GM23338 (cell line): ENCODE results near the gene OTOA. TPM values are rescaled to one million over a fixed set of nuclear protein-coding genes. Genes with fewer than 3 reads are reported as not detected.
"Not testable (repeated sequence)": the region's sequence is repeated elsewhere in the genome, so short reads cannot be mapped to it uniquely, and the experiment has no call there.

Experiments used
- ATAC-seq: fragments of 200-7000 bp; cut with Tn5 transposase; 3 replicates; pipeline ENCODE4 v1.9.1; 2020
- DNase-seq: peaks from one replicate; pipeline ENCODE4 v3.0.0-alpha.2; 2015; ENCODE audit warnings: low spot score
- H2AFZ ChIP-seq: fragments of 200-600 bp; sonication (generic); 2 replicates; pipeline ENCODE4 v1.8.0; 2016; ENCODE audit warnings: antibody characterized with exemption, mild to moderate bottlenecking, moderate library complexity
- H3F3A ChIP-seq: fragments of 200-600 bp; sonication (generic); replicated peaks from 2 replicates; pipeline ENCODE4 v1.8.0; 2017; ENCODE audit warnings: antibody characterized with exemption, mixed run types, low read depth
- H3K27ac ChIP-seq: fragments of 200-600 bp; sonication (generic); 2 replicates; pipeline ENCODE4 v1.6.1; 2016; ENCODE audit warnings: low read depth
- H3K27me3 ChIP-seq: fragments of 200-600 bp; sonication (generic); 2 replicates; pipeline ENCODE4 v1.8.0; 2016; ENCODE audit warnings: mild to moderate bottlenecking, mixed run types, moderate library complexity; ENCODE audit not compliant: insufficient read depth
- H3K36me3 ChIP-seq: fragments of 200-600 bp; sonication (generic); 2 replicates; pipeline ENCODE4 v1.8.0; 2016; ENCODE audit warnings: mild to moderate bottlenecking; ENCODE audit not compliant: insufficient read depth
- H3K4me1 ChIP-seq: fragments of 200-600 bp; sonication (generic); 2 replicates; pipeline ENCODE4 v1.8.0; 2016; ENCODE audit warnings: mild to moderate bottlenecking, moderate library complexity; ENCODE audit not compliant: insufficient read depth
- H3K4me2 ChIP-seq: fragments of 200-600 bp; sonication (generic); 2 replicates; pipeline ENCODE4 v1.7.1; 2017; ENCODE audit warnings: mixed run types
- H3K4me3 ChIP-seq: fragments of 200-600 bp; sonication (generic); 2 replicates; pipeline ENCODE4 v1.6.1; 2016; ENCODE audit warnings: mixed run types
- H3K79me2 ChIP-seq: fragments of 200-600 bp; sonication (generic); replicated peaks from 2 replicates; pipeline ENCODE4 v1.8.0; 2017; ENCODE audit warnings: mild to moderate bottlenecking; ENCODE audit not compliant: insufficient read depth
- H3K9me2 ChIP-seq: fragments of 200-600 bp; sonication (generic); 2 replicates; pipeline ENCODE4 v1.8.0; 2017; ENCODE audit not compliant: insufficient read depth
- H4K20me1 ChIP-seq: fragments of 200-600 bp; sonication (generic); replicated peaks from 2 replicates; pipeline ENCODE4 v1.8.0; 2017; ENCODE audit warnings: mild to moderate bottlenecking; ENCODE audit not compliant: insufficient read depth
- H3K27ac Mint-ChIP-seq: 2 replicates; pipeline ENCODE4 v1.8.0; 2020; ENCODE audit warnings: inconsistent platforms, mild to moderate bottlenecking, moderate library complexity, mixed read lengths
- H3K27me3 Mint-ChIP-seq: 3 replicates; pipeline ENCODE4 v1.8.0; 2022; ENCODE audit warnings: low read depth, mild to moderate bottlenecking, moderate library complexity, mixed read lengths, inconsistent platforms; ENCODE audit not compliant: insufficient read depth, poor library complexity
- H3K36me3 Mint-ChIP-seq: 3 replicates; pipeline ENCODE4 v1.8.0; 2021; ENCODE audit warnings: low read depth, mild to moderate bottlenecking, inconsistent platforms, moderate library complexity, mixed read lengths
- H3K4me1 Mint-ChIP-seq: 3 replicates; pipeline ENCODE4 v1.8.0; 2020; ENCODE audit warnings: mild to moderate bottlenecking, inconsistent platforms, mixed read lengths
- H3K4me3 Mint-ChIP-seq: 3 replicates; pipeline ENCODE4 v1.8.0; 2021; ENCODE audit warnings: moderate library complexity, mild to moderate bottlenecking, inconsistent platforms, mixed read lengths
- H3K9me3 Mint-ChIP-seq: 3 replicates; pipeline ENCODE4 v1.8.0; 2020; ENCODE audit warnings: moderate library complexity, mild to moderate bottlenecking, inconsistent platforms, mixed read lengths
- CREB1 ChIP-seq: fragments of 250-450 bp; sonication (Bioruptor Pico); IDR thresholded peaks from 2 replicates; pipeline ENCODE4 v1.5.0; 2020; ENCODE audit warnings: low read depth, mild to moderate bottlenecking, moderate library complexity
- CTCF ChIP-seq, 2 experiments: fragments of 200-600 bp in 1 of 2; sonication (generic) in 1 of 2; conservative IDR thresholded peaks; 2 replicates each; pipeline versions ENCODE4 v1.5.1 to v1.6.1; 2016 to 2017; ENCODE audit warnings: antibody characterized with exemption in 2 of 2, low read depth in 2 of 2, mild to moderate bottlenecking in 2 of 2, moderate library complexity in 1 of 2
- JUNB ChIP-seq: IDR thresholded peaks from one replicate; pipeline ENCODE4 v1.6.1; 2016; ENCODE audit warnings: antibody characterized with exemption; ENCODE audit not compliant: unreplicated experiment
- POLR2AphosphoS5 ChIP-seq: IDR thresholded peaks from 2 replicates; pipeline ENCODE4 v1.6.1; 2016; ENCODE audit warnings: antibody characterized with exemption, low read depth
- ZNF114 ChIP-seq: fragments of 250-450 bp; sonication (Bioruptor Pico); IDR thresholded peaks from 2 replicates; pipeline ENCODE4 v1.5.0; 2020; ENCODE audit warnings: mild to moderate bottlenecking, moderate library complexity
- ZNF331 ChIP-seq: fragments of 250-450 bp; sonication (Bioruptor Pico); IDR thresholded peaks from 2 replicates; pipeline ENCODE4 v1.5.0; 2020; ENCODE audit warnings: low read depth, mild to moderate bottlenecking, moderate library complexity
- ZNF462 ChIP-seq: fragments of 250-450 bp; sonication (Bioruptor Pico); IDR thresholded peaks from 2 replicates; pipeline ENCODE4 v1.5.0; 2020; ENCODE audit warnings: mild to moderate bottlenecking, moderate library complexity
- polyA plus RNA-seq: library from polyadenylated mRNA; unstranded; fragments of >200 nt; fragmentation: Nextera tagmentation; extraction: Ambion mirVana; gene quantifications from 2 replicates; pipeline ENCODE4 v1.2.1, GENCODE V29; 2016
- total RNA-seq: library from RNA; depleted of rRNA; stranded (reverse); fragments of >200 nt; shearing (Covaris generic); gene quantifications from 2 replicates; pipeline ENCODE4 v1.2.3, GENCODE V29; 2014

Gene OTOA
- total and polyA plus RNA-seq, 2 experiments from 2014 or later = 0.16 to 0.17 TPM

DNA sequence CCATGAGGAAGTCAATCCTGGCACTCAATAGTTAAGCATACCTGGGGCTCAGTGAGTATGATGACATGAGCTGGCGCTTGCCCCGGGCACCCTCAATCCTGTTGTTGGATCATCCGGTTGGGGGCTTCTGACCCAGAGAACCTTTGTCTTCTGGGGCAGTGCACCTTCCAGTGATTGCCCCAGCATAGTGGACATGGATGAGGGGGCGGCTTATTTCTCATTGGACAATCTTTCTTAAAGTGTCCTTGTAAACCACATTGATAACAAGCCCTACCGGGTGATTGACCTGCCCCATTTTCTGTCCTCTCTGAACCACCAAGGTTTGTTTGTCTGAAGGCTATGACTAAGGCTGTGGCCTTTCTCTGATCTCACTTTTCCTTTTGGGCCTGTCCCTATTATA lies 29.6 kb upstream of the OTOA start (continued):
- TF ChIP-seq POLR2AphosphoS5 (no peak), ZNF331 (CRISPR knock-in tag) (no peak), ZNF114 (CRISPR knock-in tag) (no peak), CREB1 (CRISPR knock-in tag) (no peak), JUNB (no peak), ZNF462 (CRISPR knock-in tag) (no peak)

GRCh38 chr16:21635694-21636093 lies 28.1 kb upstream of the OTOA start:
- not testable (repeated sequence) for H3K79me2 ChIP-seq, H3K9me3 Mint-ChIP-seq, H4K20me1 ChIP-seq, H3K27me3 ChIP-seq, H3K27ac ChIP-seq, H3K27ac Mint-ChIP-seq, H3K4me3 ChIP-seq, ATAC-seq, H2AFZ ChIP-seq, H3K9me2 ChIP-seq, H3K4me3 Mint-ChIP-seq, H3K4me1 ChIP-seq, H3K4me2 ChIP-seq, H3K36me3 ChIP-seq, H3K27me3 Mint-ChIP-seq, H3F3A ChIP-seq
- Mint-ChIP-seq H3K36me3 (peaks cover 16% of the 10 kb centered on the region; the same call in 2 of the 3 replicates), H3K4me1 (peaks cover 17% of the 10 kb centered on the region; the same call in 2 of the 3 replicates)
- TF ChIP-seq CTCF (conservative IDR thresholded peaks at IDR 0.05; ENCODE audit: low read depth in 2 of 2) = peak in 1 of 2 experiments; percentile 23; a peak in 1 of 4 replicates
- peak; percentile 50 for DNase-seq
